HG02571 (cell line): ENCODE measurements around the gene AMZ1.
"Not testable (repeated sequence)": the region's sequence is repeated elsewhere in the genome, so short reads cannot be mapped to it uniquely, and the experiment has no call there.

Experiments used
- ATAC-seq: cut with Tn5 transposase; IDR thresholded peaks from one replicate; pipeline ENCODE4 v1.9.1; 2021; ENCODE audit warnings: mild to moderate bottlenecking, moderate library complexity; ENCODE audit not compliant: unreplicated experiment

AMZ1 gene

DNA sequence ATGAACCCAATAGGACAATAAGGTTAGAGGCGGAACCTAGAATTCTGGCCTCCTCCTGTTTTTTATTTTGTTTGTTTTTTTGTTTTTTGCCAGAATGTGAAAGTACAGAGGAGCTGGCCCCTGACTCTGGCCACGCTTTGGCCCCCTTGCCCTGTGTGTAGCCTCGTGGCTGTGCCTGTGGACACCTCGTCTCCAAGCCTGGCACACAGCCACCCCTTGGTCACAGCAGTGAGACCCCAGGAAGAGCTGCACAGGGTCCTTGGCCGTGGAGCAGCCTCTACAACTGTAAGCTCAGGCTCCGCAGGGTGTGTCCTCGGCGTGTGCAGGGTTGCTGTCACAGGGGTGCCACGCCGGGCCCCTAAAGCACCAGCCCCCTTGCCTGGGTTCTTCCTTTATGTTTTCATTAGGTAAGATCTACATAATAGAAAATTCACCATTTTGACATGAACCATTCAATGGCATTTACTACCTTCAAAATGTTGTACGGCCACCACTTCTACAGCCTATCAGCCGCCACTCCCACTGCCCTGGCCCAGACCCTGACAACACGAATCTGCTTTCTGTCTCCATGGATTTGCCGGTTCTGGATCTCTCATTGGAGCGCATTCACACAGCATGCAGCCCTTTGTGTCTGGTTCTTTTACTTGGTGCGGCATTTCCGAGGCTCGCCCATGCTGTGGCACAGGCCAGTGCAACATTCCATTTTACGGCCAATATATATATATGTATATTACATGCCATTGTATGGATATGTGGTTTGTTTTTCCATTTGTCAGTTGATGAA lies 51.0 kb downstream of the AMZ1 start:
- ATAC-seq: no peak

DNA sequence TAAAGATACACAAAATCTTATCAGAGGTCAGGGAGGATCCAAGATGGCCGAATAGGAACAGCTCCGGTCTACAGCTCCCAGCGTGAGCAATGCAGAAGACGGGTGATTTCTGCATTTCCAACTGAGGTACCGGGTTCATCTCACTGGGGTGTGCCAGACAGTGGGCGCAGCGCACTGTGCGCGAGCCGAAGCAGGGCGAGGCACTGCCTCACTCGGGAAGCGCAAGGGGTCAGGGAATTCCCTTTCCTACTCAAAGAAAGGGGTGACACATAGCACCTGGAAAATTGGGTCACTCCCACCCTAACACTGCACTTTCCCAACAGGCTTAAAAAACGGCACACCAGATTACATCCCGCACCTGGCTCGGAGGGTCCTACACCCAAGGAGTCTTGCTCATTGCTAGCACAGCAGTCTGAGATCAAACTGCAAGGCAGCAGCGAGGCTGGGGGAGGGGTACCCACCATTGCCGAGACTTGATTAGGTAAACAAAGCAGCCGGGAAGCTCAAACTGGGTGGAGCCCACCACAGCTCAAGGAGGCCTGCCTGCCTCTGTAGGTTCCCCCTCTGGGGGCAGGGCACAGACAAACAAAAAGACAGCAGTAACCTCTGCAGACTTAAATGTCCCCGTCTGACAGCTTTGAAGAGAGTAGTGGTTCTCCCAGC lies 55.7 kb downstream of the AMZ1 start:
- not testable (repeated sequence) for ATAC-seq

DNA sequence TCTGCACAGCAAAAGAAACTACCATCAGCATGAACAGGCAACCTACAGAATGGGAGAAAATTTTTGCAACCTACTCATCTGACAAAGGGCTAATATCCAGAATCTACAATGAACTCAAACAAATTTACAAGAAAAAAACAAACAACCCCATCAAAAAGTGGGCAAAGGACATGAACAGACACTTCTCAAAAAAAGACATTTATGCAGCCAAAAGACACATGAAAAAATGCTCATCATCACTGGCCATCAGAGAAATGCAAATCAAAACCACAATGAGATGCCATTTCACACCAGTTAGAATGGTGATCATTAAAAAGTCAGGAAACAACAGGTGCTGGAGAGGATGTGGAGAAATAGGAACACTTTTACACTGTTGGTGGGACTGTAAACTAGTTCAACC lies 60.7 kb downstream of the AMZ1 start:
- ATAC-seq: not testable (repeated sequence)

DNA sequence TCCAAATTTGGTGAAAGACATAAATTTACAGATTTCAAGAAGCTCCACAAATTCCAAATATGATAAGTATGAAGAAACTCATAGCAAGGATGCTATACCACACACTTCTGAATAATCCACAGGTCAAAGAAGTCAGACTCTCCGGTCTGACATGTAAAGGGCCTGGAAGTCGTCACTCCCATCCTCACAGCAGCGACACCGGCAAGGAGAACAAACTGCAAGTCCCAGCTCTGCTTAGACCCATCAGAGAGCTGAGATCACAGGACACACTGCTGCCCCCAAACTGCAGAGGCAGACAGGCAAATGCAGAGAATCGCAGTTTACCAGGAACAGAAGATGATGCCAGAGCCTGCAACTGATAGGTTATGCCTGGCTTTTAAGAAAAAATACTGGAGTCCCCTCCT lies 62.0 kb downstream of the AMZ1 start:
- no peak for ATAC-seq

DNA sequence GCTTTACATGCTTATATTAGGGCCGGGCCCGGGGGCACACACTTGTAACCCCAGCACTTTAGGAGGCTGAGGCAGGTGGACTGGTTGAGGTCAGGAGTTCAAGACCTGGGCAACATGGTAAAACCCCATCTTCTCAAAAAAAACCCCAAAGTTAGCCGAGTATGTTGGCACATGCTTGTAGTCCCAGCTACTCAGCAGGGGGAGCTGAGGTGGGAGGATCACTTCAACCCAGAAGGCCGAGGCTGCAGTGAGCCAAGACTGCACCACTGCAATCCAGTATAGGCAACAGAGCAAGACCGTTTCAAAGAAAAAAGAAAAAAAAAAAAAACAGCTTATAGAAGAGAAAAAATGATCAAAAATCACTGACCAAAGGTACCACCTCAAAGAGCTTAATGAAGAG lies 63.1 kb downstream of the AMZ1 start:
- no peak for ATAC-seq

DNA sequence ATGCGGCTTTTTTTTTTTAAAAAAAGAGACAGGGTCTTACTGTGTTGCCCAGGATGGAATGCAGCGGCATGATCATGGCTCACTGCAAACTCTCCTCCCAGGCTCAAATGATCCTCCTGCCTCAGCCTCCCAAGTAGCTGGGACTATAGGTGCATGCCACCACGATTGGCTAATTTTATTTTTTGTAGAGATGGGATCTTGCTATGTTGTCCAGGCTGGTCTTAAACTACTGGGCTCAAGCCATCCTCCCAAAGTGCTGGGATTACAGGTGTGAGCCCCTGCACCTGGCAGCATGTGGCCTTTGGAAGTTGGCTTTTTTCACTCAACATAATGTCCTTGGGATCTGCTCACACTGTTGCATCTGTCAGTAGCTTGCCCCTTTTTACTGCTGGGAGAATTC lies 65.1 kb downstream of the AMZ1 start:
- no peak for ATAC-seq

DNA sequence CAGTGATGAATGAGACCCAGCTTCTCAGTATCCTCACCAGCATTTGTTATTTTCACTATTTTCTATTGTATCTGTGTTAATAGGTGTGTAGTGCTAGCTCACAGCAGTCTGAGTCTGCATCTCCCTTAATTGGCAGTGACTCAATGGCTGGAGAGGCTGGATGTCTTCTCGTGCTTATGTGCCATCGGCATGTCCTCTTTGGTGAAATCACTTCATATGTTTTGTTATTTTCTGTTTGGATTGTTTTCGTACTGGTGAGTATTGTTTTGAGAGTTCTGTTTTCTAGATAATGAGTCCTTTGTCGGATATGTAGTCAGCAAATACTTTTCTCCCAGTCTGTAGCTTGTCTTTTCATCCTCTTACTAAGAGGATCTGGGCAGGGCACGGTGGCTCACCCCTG lies 66.1 kb downstream of the AMZ1 start:
- ATAC-seq: no peak

DNA sequence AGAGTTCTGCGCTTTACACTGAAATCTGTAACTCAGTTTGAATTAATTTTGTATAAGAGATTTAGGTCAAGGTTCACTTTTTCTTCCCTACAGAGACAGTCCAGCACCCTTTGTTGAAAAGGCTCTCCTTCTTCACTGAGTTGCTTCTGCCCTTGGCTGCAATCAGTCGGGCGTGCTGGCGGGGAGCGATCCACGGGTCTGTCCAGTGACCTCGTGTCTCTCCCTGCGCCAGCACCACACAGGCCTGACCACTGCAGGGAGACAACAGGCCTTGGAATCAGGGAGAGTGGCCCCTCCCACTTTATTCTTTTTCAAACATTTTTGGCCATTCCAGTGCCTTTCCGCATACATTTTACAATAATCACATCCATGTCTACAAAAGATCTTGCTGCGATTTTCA lies 66.9 kb downstream of the AMZ1 start:
- no peak for ATAC-seq

DNA sequence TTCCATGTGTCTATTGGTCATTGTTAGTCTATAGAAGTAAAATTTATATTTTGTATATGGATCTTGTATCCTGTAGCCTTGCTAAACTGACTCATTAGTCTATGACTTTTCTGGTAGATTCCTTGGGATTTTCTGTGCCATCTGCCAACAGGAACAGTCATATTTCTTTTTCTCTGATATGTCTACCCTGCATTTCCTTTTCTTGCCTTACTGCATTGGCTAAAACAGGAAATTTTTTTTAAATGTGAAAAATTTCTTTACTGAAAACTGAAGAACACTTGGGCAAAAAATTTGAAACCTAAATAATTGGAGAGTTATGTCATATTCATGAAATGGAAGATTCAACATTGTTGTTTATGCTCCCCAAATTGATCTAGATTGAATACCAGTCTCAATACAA lies 67.5 kb downstream of the AMZ1 start:
- no peak for ATAC-seq

DNA sequence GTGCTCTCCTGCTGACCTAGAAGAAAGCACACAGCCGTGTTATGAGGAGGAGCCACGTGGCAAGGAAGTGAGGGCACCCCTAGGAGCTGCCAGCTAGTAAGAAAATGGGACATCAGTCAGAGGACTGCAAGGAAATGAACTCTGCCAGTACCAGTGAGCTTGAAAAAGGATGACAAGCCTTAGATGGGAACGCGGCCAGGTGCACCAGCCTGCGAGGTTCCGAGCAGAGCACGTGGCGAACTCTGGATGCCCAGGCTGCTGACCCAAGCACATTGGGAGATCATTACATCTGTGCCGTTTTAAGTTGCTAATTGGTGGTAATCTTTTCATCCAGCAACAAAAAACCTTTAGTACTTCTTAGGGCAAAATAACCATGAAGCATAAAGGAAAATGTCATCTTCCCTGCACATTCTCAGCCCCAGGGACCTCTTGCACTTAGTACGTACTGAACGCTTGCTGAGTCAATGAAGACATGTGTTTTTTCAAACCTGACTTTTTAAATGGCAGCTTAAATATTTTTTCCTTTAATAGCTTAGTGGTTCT lies 69.4 kb downstream of the AMZ1 start:
- ATAC-seq: no peak

DNA sequence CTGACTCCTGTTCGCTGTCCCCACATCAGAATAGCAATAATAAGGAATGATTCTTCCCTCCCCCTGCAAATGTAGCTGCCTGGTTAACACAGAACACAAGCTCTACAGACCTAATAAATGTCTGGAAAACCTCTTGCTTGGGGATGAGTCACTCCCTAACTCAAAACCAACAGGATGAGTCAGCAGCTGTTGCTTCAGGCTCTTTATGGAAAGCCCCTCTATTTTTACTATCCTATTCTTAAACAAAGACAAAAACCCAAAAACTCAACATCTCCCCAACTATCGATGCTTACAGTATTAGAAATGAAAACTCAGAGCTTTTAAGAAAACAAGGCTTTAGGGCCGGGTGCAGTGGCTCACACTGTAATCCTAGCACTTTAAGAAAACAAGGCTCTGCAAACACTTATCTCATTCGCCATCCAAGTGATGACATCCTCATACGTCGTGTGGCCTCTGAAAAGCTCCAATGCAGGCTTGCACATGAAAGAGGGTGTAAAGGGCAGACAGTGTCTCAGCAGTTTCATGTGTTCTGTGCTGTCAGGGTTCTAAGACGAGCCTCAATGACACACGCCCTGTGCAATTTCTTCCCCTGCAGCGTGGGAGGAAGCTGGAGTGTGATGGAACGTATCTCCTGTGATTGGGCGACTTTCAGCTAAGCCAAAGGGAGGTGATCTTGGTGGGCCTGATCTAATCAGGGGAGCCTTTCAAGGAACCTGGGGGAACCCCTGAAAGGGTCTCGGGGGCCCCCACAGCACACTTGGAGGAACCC lies 70.1 kb downstream of the AMZ1 start:
- ATAC-seq: peak; percentile 77

DNA sequence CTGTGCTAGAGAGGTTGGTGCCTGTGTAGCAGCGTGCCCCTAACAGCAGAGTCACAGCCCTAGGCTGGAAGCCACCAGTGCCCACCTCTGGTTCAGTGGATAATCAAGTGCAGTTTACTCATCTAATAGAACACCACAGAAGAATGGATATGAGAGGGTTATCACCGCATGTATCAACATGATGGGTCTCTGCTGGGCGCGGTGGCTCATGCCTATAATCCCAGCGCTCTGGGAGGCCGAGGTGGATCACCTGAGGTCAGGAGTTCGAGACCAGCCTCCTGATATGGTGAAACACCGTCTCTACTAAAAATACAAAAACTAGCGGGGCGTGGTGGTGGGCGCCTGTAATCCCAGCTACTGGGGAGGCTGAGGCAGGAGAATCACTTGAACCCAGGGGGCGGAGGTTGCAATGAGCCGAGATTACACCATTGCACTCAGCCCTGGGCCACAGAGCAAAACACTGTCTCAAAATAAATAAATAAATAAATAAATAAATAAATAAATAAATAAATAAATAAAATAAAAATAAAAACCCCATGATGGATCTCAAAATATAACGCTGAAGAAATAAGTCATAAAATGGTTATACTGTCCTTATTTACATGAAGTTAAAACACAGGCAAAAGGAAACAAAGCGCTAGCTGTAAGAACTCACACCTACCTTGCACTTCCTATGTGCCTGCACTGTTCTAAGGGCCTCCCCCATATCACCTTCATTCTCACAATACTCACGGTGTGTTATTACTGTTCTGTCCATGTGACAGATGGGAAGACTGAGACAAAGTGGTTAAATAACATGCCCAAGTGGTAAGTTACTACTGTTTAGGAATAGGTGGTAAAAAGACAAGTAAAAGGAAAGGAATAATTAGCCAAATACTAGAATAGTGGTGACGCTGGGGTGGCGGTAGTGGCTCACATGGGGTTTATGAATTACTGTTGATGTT lies 70.9 kb downstream of the AMZ1 start:
- ATAC-seq: no peak

DNA sequence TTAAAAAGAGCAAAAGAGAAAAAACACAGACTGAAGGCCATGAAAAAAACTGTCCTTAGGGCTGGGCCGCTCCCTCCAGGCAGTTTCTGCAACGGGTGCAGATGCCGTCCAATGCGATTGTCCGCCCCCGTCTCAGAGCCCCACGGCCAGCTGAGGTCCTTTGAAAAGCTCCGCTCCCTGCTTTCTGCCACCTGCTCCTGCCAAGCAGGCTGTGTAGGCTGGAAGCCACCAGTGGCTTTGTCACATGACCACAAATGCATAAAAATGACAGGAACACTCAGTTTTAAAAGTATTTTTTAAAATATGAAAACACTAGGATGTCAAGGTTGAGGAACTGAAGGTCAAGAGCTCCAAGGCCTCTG lies 71.7 kb downstream of the AMZ1 start:
- no peak for ATAC-seq

DNA sequence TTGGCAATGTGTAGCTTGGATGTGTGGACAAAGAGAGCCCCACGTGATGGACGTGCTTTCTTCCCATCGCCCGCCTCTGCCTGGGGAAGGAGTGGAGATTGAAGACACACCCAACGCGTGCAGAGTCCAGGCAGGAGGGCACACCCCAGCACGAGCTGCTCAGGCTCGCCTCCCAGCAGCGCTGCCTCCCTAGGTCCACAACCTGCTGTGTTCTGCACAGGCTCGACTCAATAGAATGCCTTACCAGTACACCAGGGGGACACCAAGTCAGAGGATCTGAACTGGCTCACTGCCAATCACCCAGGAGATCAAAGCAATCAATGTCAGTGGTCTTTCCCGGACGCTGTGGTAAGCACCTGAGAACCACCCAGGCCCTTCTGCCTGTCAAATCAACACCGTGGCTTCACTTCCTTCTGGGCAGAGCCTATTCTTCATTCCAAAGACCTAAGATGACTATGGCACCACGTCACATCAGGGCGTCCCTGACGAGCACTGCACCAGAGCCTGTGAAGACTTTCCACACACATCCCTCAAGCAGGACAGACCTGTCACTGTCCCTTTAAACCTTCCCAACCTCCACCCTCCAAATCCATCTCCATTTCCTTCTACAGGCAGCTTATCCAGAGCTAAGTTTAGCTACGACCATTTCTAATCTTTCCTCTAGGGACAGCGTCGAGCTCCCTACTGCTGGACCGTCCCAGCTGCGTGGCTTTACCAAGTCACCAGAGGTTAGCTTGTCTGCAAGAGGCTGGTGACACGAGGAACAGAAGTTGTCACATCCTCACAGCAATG lies 72.3 kb downstream of the AMZ1 start:
- ATAC-seq: no peak

DNA sequence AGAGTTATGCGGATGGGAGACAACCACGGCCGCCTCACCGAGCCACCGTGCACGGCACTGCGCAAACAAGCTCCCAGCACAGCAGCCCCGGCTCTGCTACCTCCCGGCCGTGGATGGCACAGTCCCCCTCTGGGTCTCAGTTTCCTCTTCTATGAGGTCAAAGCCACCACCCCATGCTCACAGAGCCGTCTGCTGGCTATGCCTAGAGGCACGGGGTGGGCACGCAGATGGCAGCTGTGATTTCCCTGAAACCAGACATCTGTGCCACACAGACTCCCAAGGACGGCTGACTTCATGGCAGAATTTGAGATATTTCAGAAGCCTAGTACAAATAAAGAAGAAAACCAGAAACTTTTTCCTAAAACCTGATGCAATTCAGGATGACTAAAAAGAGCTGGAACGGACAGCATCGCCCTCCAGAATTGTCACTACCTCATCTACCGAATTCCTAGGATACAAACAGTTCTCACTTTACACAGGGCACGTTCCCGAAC lies 73.2 kb downstream of the AMZ1 start:
- no peak for ATAC-seq

DNA sequence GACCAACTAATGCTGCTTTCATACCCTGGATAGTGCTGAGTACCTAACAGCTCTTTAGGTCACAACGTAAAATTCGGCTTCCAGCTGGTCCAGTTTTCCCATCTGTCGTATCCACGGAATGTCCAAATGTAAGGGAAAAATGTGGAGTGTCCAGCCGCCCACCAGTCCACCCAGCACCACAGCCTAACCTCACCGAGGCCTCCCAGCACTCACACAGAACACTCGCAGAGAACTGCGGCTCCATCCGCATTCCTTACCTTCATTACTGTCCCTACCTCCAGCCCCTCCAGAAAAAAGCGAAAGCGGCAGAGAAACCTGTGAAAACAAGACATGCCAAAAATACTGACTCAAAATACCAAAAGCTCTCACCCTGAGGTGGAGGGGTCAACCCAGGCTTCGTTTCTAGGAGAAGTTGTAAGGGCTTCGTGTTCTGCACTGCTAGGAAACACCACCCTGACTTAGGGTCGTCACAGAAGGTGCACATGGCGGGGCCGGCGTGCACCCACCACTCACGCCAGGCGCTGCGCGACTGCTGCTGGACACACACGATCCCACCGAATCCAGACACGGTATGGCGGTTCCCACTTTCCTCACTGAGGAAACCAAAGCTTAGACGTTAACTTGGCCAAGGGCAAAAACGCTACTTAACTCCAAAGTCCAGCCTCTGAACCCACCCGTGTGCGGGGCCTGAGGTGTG lies 73.9 kb downstream of the AMZ1 start:
- ATAC-seq: no peak

DNA sequence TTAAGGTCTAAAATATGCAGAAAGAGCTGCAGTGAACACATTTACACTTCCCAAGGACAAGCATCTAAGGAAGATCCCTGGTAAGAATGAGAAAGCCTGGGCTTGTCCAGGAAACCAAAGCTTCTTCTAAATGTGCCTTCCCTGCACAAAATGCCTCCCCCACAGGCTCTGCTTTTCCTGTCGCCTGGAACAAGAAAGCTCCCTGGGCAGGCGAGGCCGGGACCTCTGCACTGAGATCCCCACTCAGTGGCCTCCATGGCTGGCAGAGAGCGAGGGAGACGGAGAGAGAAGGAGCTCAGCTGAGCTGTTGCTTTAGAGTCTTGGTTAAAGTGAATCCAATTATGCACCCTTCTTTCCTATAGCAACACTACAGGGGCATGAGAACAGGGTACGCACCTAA lies 75.6 kb downstream of the AMZ1 start:
- ATAC-seq: no peak

DNA sequence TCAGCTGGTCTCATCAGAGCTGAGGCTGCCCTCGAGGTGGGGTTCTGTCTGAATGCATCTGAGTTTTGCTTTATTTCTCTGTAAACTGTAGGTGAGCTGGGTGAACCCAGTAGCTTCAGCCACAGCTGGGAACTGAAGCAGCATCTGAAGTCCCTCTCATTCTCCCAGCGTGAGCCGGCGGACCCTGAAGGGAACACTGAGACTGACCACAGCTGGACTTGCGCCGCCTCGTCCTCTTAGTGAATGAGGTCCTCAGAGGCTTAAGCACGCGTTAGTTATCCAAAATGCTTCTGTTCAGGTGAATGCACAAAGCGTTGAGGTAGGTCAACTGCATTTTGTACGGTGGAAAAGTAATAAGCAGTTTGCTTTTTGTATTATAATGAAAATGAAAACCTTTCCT lies 76.6 kb downstream of the AMZ1 start:
- ATAC-seq: no peak
